Lower leg skin (tissue), 3 donors: Measurements from ENCODE around the gene GNL3L.

Experiments used
- POLR2A ChIP-seq, 2 donors: fragments of 450-650 bp; IDR thresholded peaks; one replicate each; pipeline ENCODE4 v1.6.1; 2016 to 2017; ENCODE audit warnings: antibody characterized with exemption in 2 of 2, mild to moderate bottlenecking in 1 of 2, moderate library complexity in 1 of 2
- TF ChIP-seq, protein P1 (sequence below), 3 donors: fragments of 450-650 bp; IDR thresholded peaks; one replicate each; pipeline ENCODE4 v1.5.1; 2016; ENCODE audit warnings: antibody characterized with exemption in 3 of 3, mild to moderate bottlenecking in 3 of 3, moderate library complexity in 2 of 3

DNA sequence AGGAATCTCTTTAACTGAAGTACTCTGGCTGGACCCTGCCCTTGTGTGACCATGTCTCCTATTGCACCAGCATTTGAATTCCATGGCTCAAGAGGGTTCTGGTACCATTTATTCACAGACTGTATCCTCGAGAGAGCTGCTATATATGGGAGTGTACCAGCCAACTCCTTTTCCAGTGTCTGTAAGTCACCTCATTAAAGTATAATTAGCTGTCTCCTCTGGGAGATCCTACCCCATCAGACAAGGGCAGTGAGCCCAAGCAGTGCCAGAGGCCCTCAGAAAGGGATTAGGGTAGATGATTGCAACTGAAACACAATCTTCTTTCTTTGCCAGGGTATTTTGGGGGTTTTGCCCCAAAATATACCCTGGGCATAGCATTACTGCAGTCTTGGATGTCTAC lies 31.6 kb downstream of the GNL3L start:
- TF ChIP-seq POLR2A (IDR thresholded peaks at IDR 0.05): no peak
- TF ChIP-seq, protein P1, sequence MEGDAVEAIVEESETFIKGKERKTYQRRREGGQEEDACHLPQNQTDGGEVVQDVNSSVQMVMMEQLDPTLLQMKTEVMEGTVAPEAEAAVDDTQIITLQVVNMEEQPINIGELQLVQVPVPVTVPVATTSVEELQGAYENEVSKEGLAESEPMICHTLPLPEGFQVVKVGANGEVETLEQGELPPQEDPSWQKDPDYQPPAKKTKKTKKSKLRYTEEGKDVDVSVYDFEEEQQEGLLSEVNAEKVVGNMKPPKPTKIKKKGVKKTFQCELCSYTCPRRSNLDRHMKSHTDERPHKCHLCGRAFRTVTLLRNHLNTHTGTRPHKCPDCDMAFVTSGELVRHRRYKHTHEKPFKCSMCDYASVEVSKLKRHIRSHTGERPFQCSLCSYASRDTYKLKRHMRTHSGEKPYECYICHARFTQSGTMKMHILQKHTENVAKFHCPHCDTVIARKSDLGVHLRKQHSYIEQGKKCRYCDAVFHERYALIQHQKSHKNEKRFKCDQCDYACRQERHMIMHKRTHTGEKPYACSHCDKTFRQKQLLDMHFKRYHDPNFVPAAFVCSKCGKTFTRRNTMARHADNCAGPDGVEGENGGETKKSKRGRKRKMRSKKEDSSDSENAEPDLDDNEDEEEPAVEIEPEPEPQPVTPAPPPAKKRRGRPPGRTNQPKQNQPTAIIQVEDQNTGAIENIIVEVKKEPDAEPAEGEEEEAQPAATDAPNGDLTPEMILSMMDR (IDR thresholded peaks at IDR 0.05): no peak
